ENCODE results near the gene TEX26.

TEX26 gene

DNA sequence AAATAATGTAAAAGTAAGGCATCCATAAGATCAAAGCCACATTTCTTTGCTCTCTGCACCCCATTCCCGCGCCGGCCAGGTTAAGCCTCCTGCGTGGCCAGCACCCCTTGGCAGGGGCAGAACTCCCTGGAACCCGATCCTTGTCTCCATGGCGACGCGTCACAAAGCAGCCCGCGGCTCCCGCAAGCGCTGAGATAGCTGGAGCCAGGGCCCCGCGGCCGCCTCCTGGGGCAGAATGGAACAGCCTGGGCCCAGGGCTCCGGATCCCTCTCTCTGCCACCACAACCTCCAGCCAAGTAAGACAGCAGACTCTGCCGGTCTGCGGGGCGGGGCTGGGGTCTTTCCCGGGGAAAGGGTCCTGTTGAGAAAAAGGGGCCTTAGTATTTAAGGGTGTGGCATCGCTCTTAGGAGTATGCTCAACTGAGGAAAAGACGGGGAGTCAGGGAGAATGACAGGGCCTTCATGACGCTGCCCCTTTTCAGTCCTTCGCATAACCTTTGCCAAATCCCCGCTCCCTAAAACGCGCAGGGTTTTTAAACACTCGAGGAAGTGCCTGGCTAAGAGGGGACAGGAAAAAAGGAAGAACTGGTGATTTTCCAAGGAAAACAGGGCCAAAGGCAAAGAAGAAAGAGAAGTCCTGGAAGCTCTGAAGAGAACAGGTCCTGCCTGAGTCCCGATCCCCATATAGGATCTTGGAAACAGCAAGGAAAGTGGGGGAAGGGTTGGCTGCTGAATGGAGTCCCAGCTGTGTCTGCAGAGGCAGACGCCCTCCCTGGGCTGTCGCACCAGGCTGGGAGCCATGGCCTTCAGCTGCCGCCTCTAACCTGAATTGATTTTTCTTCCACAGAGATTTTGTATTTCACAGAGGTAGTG is at the start of gene TEX26:
TSS of gene TEX26 (plus strand) at position 176 of the 873 bp plus-strand sequence. CDS start at position 236, 60 bp downstream.
- no peak for DNase-seq

GRCh38 chr13:30882996-30883766 is 49.3 kb upstream of the TEX26 start:
- no peak for DNase-seq

- DNase-seq, result no peak
Observed at GRCh38 chr13:30884543-30884942, 47.9 kb upstream of the TEX26 start.

- DNase-seq, result no peak
Observed at GRCh38 chr13:30889196-30889690, 43.2 kb upstream of the TEX26 start.

- peak; percentile 34 for DNase-seq
Observed at GRCh38 chr13:30892966-30893365, 39.5 kb upstream of the TEX26 start.

GRCh38 chr13:30895773-30896172 is 36.7 kb upstream of the TEX26 start:
- no peak for DNase-seq

DNA sequence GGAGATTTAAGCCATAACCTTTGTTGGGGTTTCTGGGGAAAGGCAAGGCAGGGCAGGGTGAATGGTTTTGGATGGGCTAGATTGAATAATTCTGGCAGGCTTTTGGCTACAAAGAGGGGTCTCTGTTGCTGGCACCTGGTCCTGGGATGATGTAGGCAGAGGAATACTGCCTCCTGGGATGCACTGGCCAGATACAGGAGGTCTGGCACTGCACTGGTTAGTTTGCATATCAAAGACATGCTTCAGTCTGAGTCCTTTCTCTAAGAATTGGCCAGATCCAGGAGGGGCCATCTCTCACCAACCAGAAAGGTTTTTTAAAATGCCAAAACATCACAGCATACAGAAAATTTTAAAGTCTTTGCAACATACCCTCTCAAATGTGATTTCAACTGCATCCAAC is 34.4 kb upstream of the TEX26 start:
- no peak for DNase-seq

DNA sequence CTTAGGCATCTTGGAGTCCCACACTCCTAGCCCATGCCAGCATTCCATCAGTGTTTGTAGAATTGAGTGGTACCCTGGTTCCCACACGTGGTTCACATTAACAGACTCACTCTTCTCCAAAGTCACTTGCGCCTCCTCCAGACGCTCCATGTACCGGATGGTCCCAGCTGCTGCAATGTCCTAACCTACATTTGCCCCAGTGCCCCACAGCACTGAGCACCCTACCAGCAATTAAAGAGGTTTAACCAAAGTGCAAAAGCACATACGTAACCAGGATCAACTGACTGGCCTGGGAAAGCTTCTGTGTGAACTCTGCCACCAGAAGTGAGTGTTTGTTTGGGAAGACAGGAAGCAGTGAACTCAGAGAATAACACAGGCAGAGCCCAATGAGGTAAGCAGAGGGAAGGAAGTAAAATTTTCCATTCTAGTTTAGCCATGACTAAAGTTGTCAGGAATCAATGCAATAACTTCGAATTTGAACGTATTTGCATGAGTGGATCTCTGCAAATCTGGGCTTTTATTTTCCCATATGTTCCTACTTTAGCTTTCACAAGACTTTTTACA is 33.7 kb upstream of the TEX26 start:
- peak; percentile 39 for DNase-seq

GRCh38 chr13:30900436-30900835 is 32.0 kb upstream of the TEX26 start:
- no peak for DNase-seq

GRCh38 chr13:30900952-30901749 is 31.3 kb upstream of the TEX26 start:
- DNase-seq, result peak; percentile 29

GRCh38 chr13:30904043-30904442 is 28.4 kb upstream of the TEX26 start:
- no peak for DNase-seq

GRCh38 chr13:30905932-30906383 is 26.5 kb upstream of the TEX26 start, which contains the start of gene MEDAG:
MEDAG (plus strand) TSS chr13:30906271; CDS start chr13:30906516, 245 bp downstream.
- DNase-seq, result no peak

DNA sequence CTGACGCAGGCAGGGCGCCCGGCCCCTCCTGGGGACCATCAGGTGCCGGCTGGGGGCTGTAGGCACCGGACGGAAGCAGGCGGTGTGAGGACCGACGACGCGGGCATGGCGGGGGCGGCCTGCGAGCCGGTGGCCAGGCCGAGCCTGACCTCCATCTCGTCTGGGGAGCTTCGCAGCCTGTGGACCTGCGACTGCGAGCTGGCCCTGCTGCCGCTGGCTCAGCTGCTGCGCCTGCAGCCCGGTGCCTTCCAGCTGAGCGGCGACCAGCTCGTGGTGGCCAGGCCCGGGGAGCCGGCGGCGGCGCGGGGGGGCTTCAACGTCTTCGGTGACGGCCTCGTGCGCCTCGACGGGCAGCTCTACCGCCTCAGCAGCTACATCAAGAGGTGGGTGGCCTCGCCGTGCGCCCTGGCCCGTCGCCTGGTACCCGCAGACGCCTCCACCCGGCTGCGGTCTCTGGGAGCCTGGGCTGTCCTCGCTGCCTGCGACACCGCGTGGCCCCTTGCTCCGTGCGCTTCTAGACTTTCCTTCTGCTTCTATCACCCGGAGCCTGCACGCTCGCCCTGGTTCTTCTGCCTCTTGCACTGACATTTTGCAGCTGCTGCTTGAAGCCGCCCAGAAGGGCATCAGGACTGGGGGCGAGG is 25.9 kb upstream of the TEX26 start:
- no peak for DNase-seq

GRCh38 chr13:30907121-30907861 is 25.2 kb upstream of the TEX26 start:
- DNase-seq, result no peak

- DNase-seq, result no peak
Observed at GRCh38 chr13:30908416-30908980, 24.0 kb upstream of the TEX26 start.

DNA sequence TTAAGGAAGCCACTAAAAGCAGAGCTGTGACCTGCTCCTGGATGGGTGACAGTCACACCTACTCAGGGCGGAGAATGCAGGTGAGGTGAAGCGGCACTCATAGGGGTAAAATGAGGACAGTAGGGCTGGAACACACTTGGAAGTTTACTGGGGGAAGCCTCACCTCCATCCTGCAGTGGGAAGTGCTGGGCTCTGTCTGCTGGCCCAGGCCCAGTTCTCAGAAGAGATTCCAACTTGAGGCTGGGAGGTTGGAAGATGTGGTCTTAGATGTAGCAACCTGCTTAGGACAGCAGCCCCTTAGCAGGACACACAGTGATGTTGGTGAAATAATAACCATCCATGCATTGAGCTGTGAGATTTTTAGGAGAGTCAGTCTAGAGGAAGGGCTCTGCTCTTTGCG is 21.8 kb upstream of the TEX26 start:
- DNase-seq, result no peak

GRCh38 chr13:30915691-30916541 is 16.5 kb upstream of the TEX26 start:
- no peak for DNase-seq

GRCh38 chr13:30916991-30917390 is 15.5 kb upstream of the TEX26 start:
- DNase-seq, result no peak

DNA sequence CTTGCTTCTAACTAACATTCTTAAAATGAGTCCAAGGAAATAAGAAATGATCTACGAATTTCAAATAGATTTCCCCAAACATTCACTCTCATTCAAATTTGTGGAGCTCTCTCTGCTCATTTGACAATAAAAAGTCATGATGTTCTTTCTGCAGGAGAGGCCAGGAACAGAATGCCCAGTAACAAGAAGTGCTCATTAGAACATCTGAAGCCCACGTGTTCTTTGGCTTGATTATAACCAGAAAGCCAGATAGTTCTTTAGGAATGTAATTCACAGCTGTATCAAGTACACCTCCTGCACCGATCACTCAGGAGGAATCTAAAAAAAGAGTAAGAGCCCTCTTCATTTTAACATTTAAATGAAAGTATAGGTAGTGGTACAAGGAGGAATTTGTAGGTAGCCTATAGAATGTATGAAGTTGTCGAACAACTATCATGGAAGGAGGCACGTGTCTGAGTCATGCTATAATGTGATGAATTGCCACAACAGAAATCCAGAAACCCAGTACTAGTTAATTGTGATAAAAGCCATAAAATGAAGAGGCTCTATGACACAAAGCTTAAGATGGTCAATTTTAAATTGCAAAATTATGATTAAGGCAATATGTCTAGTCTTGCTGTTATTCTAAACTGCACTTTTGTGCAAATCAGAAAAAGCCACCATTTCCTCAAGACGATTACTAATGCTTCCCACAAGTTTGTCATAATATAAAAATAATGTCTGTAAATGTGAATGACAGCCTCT is 13.6 kb upstream of the TEX26 start:
- no peak for DNase-seq

Data from stimulated activated CD4-positive, alpha-beta T cell treated with anti-CD3 and anti-CD28 coated beads, Interleukin-1b, Interleukin-23, amount 100 ng/mL, for 48 hours (primary cell).